ENCODE data around the gene ZNF232. TPM values are rescaled to one million over a fixed set of nuclear protein-coding genes. Genes with fewer than 3 reads are reported as not detected.
"Not testable (repeated sequence)": the region's sequence is repeated elsewhere in the genome, so short reads cannot be mapped to it uniquely, and the experiment has no call there.

Gene ZNF232
- total RNA-seq, 6 donors from 2014 or later = 5.5 to 27.2 (median 9.4) TPM

- H3K27ac ChIP-seq = no peak overlapping the region
- DNase-seq = no peak
- WGBS, 2 donors = 83 to 90% methylated on average over 7 of the region's 7 CpGs
These were observed 19.6 kb upstream of the ZNF232 start for GRCh38 chr17:5131146-5131715.

DNA sequence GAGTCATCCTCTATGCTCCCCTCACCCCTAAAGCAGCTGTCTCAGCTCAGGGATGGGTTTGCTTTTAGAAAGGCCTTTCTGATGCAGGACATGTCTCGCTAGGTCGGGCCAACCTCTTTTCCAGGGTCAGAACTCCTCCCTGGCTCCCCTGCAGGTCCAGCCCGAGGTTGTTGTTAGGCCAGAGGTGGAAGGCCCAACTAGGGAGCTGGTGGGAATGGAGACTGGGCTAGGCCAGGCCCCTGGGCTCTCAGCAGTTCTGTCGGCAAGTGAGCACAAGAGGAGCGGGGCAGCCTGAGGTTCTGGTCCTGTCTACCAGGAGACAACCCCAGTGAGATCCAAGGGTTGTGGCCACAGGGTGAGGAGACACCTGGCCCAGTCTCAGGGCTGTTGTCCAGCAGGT lies 19.0 kb upstream of the ZNF232 start:
- DNase-seq; H3K27ac ChIP-seq; H3K9me3 ChIP-seq; H3K4me1 ChIP-seq; ATAC-seq (ENCODE audit: low FRiP score in 2 of 2); H3K4me3 ChIP-seq; H3K36me3 ChIP-seq; H3K27me3 ChIP-seq: not testable (repeated sequence)
- WGBS, 2 donors = 89 to 92% methylated on average over 4 to 5 of the region's 5 CpGs

More at GRCh38 chr17:5131146-5131715, 19.6 kb upstream of the ZNF232 start:
- TF ChIP-seq, protein P1, sequence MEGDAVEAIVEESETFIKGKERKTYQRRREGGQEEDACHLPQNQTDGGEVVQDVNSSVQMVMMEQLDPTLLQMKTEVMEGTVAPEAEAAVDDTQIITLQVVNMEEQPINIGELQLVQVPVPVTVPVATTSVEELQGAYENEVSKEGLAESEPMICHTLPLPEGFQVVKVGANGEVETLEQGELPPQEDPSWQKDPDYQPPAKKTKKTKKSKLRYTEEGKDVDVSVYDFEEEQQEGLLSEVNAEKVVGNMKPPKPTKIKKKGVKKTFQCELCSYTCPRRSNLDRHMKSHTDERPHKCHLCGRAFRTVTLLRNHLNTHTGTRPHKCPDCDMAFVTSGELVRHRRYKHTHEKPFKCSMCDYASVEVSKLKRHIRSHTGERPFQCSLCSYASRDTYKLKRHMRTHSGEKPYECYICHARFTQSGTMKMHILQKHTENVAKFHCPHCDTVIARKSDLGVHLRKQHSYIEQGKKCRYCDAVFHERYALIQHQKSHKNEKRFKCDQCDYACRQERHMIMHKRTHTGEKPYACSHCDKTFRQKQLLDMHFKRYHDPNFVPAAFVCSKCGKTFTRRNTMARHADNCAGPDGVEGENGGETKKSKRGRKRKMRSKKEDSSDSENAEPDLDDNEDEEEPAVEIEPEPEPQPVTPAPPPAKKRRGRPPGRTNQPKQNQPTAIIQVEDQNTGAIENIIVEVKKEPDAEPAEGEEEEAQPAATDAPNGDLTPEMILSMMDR (IDR thresholded peaks at IDR 0.05) = no peak
- TF ChIP-seq POLR2AphosphoS5 (IDR thresholded peaks at IDR 0.05) (no peak), EP300 (IDR thresholded peaks at IDR 0.05) (no peak), POLR2A (IDR thresholded peaks at IDR 0.05) (no peak)
- Histone ChIP-seq H3K4me1 (no peaks in the 10 kb centered on the region), H3K27me3 (no peaks in the 10 kb centered on the region), H3K36me3 (no peaks in the 10 kb centered on the region), H3K9me3 (no peaks in the 10 kb centered on the region), H3K4me3 (no peak overlapping the region)
- no peak for ATAC-seq (ENCODE audit: low FRiP score in 2 of 2)

DNA sequence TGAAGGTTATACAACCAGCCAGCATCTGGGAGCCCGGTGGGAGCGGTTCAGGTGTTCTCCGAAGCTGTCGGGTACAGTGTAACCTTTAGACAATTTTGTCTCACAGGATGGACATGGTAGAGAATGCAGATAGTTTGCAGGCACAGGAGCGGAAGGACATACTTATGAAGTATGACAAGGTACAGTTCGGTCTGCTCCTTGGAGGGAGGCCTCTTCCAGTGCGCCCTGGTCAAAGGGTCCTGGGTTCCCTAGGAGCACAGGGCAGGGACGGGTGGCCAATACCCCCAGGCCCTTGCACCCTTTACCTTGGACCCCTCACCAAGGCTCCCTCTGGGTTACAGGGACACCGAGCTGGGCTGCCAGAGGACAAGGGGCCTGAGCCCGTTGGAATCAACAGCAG lies 18.6 kb upstream of the ZNF232 start:
- H3K9me3 ChIP-seq; H3K36me3 ChIP-seq; ATAC-seq (ENCODE audit: low FRiP score in 2 of 2); H3K4me1 ChIP-seq; H3K27ac ChIP-seq; H3K27me3 ChIP-seq; DNase-seq; H3K4me3 ChIP-seq: not testable (repeated sequence)
- WGBS, 2 donors = 90 to 91% methylated on average over 6 to 7 of the region's 10 CpGs

GRCh38 chr17:5129770-5130169 lies 18.1 kb upstream of the ZNF232 start:
- not testable (repeated sequence) for H3K36me3 ChIP-seq; H3K4me1 ChIP-seq; ATAC-seq (ENCODE audit: low FRiP score in 2 of 2); H3K9me3 ChIP-seq; H3K27me3 ChIP-seq; DNase-seq; H3K27ac ChIP-seq; H3K4me3 ChIP-seq
- WGBS, 2 donors = 86 to 89% methylated on average over 3 to 7 of the region's 8 CpGs

DNA sequence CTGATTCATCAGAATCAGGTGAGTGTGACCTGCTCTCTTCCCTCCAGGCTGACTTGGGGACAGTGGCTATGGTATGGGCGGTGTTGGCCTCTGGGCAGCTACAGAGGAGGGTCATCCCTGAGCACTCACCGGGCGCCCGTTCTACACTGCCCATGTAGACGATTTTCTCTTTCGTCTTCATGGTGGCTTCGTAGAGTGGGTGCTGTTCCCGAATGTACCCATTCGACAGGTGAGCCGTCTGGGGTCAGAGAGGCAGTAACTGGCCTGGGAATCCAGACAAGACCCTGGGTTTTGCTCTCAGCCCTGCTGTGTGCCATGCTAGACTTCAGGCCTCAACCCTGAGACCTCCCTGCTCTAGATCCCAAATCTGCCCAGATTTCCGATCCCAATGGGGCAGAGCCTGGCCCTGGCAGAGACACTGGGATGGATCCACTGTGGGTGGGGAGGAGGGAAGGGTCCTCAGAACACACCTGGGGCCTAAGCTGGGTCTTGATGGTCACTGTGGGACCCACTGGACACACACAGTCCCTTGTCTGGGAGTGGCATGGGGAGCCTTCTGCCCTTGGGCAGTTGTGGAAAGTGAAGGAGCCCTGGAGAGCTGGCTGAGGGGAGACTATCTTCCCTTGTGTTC lies 17.3 kb upstream of the ZNF232 start:
- no peak for ATAC-seq (ENCODE audit: low FRiP score in 2 of 2)
- TF ChIP-seq POLR2AphosphoS5 (IDR thresholded peaks at IDR 0.05) = no peak
- TF ChIP-seq, protein P1 (IDR thresholded peaks at IDR 0.05) = no peak
- Histone ChIP-seq H3K4me3 (no peak overlapping the region), H3K27me3 (no peaks in the 10 kb centered on the region), H3K9me3 (no peaks in the 10 kb centered on the region), H3K4me1 (no peaks in the 10 kb centered on the region), H3K36me3 (no peaks in the 10 kb centered on the region), H3K27ac (no peak overlapping the region)
- 76 to 94% methylated on average over 3 to 9 of the region's 11 CpGs for whole genome bisulfite sequencing, 2 donors
- DNase-seq = no peak

- not testable (repeated sequence) for H3K4me1 ChIP-seq; H3K27ac ChIP-seq; DNase-seq; H3K4me3 ChIP-seq; H3K27me3 ChIP-seq; ATAC-seq (ENCODE audit: low FRiP score in 2 of 2); H3K9me3 ChIP-seq; H3K36me3 ChIP-seq
- WGBS, 2 donors = 75 to 83% methylated on average over 7 to 8 of the region's 8 CpGs
These were observed 16.7 kb upstream of the ZNF232 start for GRCh38 chr17:5128387-5128786.

DNA sequence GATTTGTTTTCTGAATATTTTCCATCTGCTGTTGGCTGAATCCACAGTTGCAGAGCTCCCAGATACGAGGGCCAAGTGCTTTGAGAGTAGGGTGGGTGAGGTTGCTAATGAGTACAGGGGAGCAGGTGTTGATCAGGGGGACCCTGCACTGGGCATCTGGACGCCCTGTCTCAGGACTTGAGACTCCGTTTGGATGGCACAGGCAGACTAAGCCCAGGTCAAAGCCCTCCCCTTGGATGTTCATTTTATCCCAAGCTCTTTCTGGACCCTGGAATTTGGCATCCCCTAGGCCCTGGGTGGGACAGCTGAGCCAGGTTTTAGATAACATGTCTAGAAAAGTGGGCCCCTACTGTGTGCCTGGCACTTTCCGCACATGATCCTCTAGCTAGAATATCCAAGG lies 16.2 kb upstream of the ZNF232 start:
- no peak overlapping the region for H3K4me3 ChIP-seq
- no peak for ATAC-seq (ENCODE audit: low FRiP score in 2 of 2)
- H3K27me3 ChIP-seq = peaks cover 0 to 6% (median 2%) of the 10 kb centered on the region in 4 donors
- no peaks in the 10 kb centered on the region for H3K9me3 ChIP-seq
- TF ChIP-seq EP300 (IDR thresholded peaks at IDR 0.05) (no peak), POLR2AphosphoS5 (IDR thresholded peaks at IDR 0.05) (no peak), POLR2A (IDR thresholded peaks at IDR 0.05) (no peak)
- TF ChIP-seq, protein P1 (IDR thresholded peaks at IDR 0.05) = no peak
- H3K4me1 ChIP-seq = peaks cover 2 to 6% (median 5%) of the 10 kb centered on the region in 4 donors
- no peak for DNase-seq
- WGBS, 2 donors = 76 to 85% methylated on average over 4 of the region's 4 CpGs
- H3K36me3 ChIP-seq = no peaks in the 10 kb centered on the region
- no peak overlapping the region for H3K27ac ChIP-seq
